ENCODE results near the gene KIF6.

DNA sequence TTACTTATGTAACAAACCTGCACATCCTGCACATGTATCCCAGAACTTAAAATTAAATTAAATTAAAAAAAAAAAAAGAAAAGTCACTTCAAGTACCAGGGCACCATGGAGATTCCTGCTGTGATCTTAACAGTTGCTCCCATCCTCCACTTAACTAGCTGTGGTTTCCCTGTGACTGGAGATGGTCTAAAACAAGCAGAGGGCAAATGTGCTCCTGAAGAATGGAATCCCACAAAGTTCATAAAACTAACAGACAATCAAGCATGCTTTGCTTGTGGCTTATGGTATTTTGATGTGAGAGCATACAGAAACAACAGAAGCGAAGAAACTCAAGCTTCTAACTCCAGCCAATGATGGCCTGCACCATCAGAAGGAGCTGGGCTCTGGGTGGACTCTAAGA lies 249.1 kb downstream of the KIF6 start:
- TF ChIP-seq CTCF (IDR thresholded peaks at IDR 0.05) (no peak), EZH2 (IDR thresholded peaks at IDR 0.05; ENCODE audit: borderline replicate concordance, insufficient read depth, low read depth, low read length, poor library complexity, severe bottlenecking) (no peak)

All from B cell (primary cell).